Transverse colon (tissue), 4 donors: Measurements from ENCODE around the gene CAMK2D. TPM values are rescaled to one million over a fixed set of nuclear protein-coding genes. Genes with fewer than 3 reads are reported as not detected.

ENCODE experiments used
- DNase-seq: peaks from one replicate; pipeline ENCODE4 v3.0.0-alpha.2; 2019
- H3K27ac ChIP-seq, 4 donors: fragments of 200-600 bp; sonication (generic); 2 replicates each; pipeline ENCODE4 v1.5.1; 2016 to 2018; ENCODE audit warnings: inconsistent platforms in 4 of 4
- H3K27me3 ChIP-seq: fragments of 200-600 bp; sonication (generic); 2 replicates; pipeline ENCODE4 v1.5.1; 2017; ENCODE audit warnings: inconsistent platforms
- H3K36me3 ChIP-seq, 4 donors: fragments of 200-600 bp; sonication (generic); 2 replicates each; pipeline ENCODE4 v1.5.1; 2017 to 2019; ENCODE audit warnings: inconsistent platforms in 4 of 4
- H3K4me1 ChIP-seq, 4 donors: fragments of 200-600 bp; sonication (generic); 2 replicates each; pipeline ENCODE4 v1.5.1; 2017 to 2020; ENCODE audit warnings: inconsistent platforms in 4 of 4
- H3K4me3 ChIP-seq, 4 donors: fragments of 200-600 bp; sonication (generic); 1 replicate in 1 of 4; 2 replicates in 3 of 4; pipeline versions ENCODE4 v1.5.1 to v1.6.1; 2017 to 2019; ENCODE audit warnings: inconsistent platforms in 4 of 4
- H3K9me3 ChIP-seq, 2 donors: fragments of 200-600 bp; sonication (generic); 2 replicates each; pipeline ENCODE4 v1.5.1; 2017 to 2019; ENCODE audit warnings: inconsistent platforms in 2 of 2
- CTCF ChIP-seq, 5 experiments: fragments of 200-600 bp in 3 of 5; fragments of 450-650 bp in 2 of 5; sonication (generic) in 3 of 5; IDR thresholded peaks; 1 replicate in 2 of 5; 2 replicates in 3 of 5; pipeline ENCODE4 v1.5.1; 2016 to 2017; ENCODE audit warnings: antibody characterized with exemption in 5 of 5, inconsistent platforms in 3 of 5, mild to moderate bottlenecking in 2 of 5, moderate library complexity in 1 of 5
- EP300 ChIP-seq: sonication (generic); formaldehyde crosslinking; IDR thresholded peaks from one replicate; pipeline ENCODE4 v1.6.1; 2017; ENCODE audit warnings: antibody characterized with exemption, low read depth
- POLR2A ChIP-seq: fragments of 450-650 bp; IDR thresholded peaks from one replicate; pipeline ENCODE4 v1.6.1; 2016; ENCODE audit warnings: antibody characterized with exemption, mild to moderate bottlenecking, moderate library complexity
- POLR2AphosphoS5 ChIP-seq, 3 donors: sonication (generic); formaldehyde crosslinking; IDR thresholded peaks; one replicate each; pipeline ENCODE4 v1.6.1; 2016; ENCODE audit warnings: antibody characterized with exemption in 3 of 3
- WGBS, 2 donors: methylation state at CpG; one replicate each; pipeline ENCODE4 v1.1.5; 2018; ENCODE audit warnings: low coverage in 1 of 2; 5-methylcytosine and 5-hydroxymethylcytosine counted together
- in situ Hi-C, 4 donors: fragments of 200-750 bp; cut with MboI; loops; one replicate each; pipeline versions ENCODE4 v1.15.0 to v1.15.1; 2017; ENCODE audit warnings: low sequenced_read_pairs in 3 of 4, low pct_ligation_motif_present in 1 of 4, low pct_unique_long_range_greater_than_20kb in 1 of 4
- intact Hi-C: fragments of 100-400 bp; cut with DNase I; formaldehyde crosslinking; loops from one replicate; pipeline ENCODE4 v1.15.1; 2023; ENCODE audit warnings: low total_unique reads
- total RNA-seq, 4 donors: library from RNA; depleted of rRNA; stranded (reverse); fragments of >200 nt; gene quantifications; one replicate each; pipeline ENCODE4 v1.1.0, GENCODE V29; 2016

The CAMK2D gene
- total RNA-seq, 4 donors from 2014 or later = 54.5 to 107 (median 84.7) TPM

GRCh38 chr4:113675731-113676697 is 85.5 kb downstream of the CAMK2D start:
- no peaks in the 10 kb centered on the region for H3K9me3 ChIP-seq
- no peak overlapping the region for H3K4me3 ChIP-seq
- 88 to 92% methylated on average over 2 of the region's 2 CpGs for WGBS, 2 donors
- intact Hi-C loops (no loop called here), in situ Hi-C loops (loop anchor here in 1 of 4 donors (25.0 kb wide), 1 partner anchor 114 kb away; no protein-coding TSS in a partner anchor)
- H3K27ac ChIP-seq = no peak overlapping the region
- H3K27me3 ChIP-seq = no peaks in the 10 kb centered on the region
- TF ChIP-seq CTCF (IDR thresholded peaks at IDR 0.05) (no peak), POLR2AphosphoS5 (IDR thresholded peaks at IDR 0.05) (no peak), POLR2A (no peak), EP300 (no peak)
- peaks cover 0 to 39% (median 19%) of the 10 kb centered on the region in 4 donors for H3K4me1 ChIP-seq
- H3K36me3 ChIP-seq = no peaks in the 10 kb centered on the region
- no peak for DNase-seq

GRCh38 chr4:113674733-113675132 is 86.8 kb downstream of the CAMK2D start:
- WGBS, 2 donors = 19 to 54% methylated on average over 2 of the region's 2 CpGs

GRCh38 chr4:113674251-113674650 is 87.3 kb downstream of the CAMK2D start:
- Histone ChIP-seq H3K9me3 (no peaks in the 10 kb centered on the region), H3K27me3 (no peaks in the 10 kb centered on the region), H3K4me1 (peaks cover 0 to 39% (median 19%) of the 10 kb centered on the region in 4 donors), H3K4me3 (no peak overlapping the region), H3K27ac (no peak overlapping the region), H3K36me3 (no peaks in the 10 kb centered on the region)
- intact Hi-C loops (no loop called here), in situ Hi-C loops (no loop called here)
- no peak for TF ChIP-seq EP300
- TF ChIP-seq POLR2AphosphoS5 (IDR thresholded peaks at IDR 0.05) = no peak
- TF ChIP-seq CTCF (IDR thresholded peaks at IDR 0.05) = no peak
- peak; percentile 23 for DNase-seq
- WGBS, 2 donors = 87 to 100% methylated on average over 1 of the region's 1 CpG

More at GRCh38 chr4:113674733-113675132, 86.8 kb downstream of the CAMK2D start:
- H3K36me3 ChIP-seq = no peaks in the 10 kb centered on the region
- in situ Hi-C loops (loop anchor here in 1 of 4 donors (25.0 kb wide), 1 partner anchor 112 kb away; no protein-coding TSS in a partner anchor), intact Hi-C loops (no loop called here)
- no peak overlapping the region for H3K4me3 ChIP-seq
- H3K27me3 ChIP-seq = no peaks in the 10 kb centered on the region
- H3K9me3 ChIP-seq = no peaks in the 10 kb centered on the region
- no peak for DNase-seq
- TF ChIP-seq POLR2A (no peak), EP300 (no peak), POLR2AphosphoS5 (IDR thresholded peaks at IDR 0.05) (no peak)
- no peak overlapping the region for H3K27ac ChIP-seq
- peaks cover 0 to 39% (median 19%) of the 10 kb centered on the region in 4 donors for H3K4me1 ChIP-seq

GRCh38 chr4:113673450-113673849 is 88.1 kb downstream of the CAMK2D start:
- TF ChIP-seq EP300 (no peak), CTCF (IDR thresholded peaks at IDR 0.05) (no peak), POLR2AphosphoS5 (IDR thresholded peaks at IDR 0.05) (no peak), POLR2A (no peak)
- intact Hi-C loops (no loop called here), in situ Hi-C loops (no loop called here)
- 93 to 100% methylated on average over 1 to 2 of the region's 2 CpGs for WGBS, 2 donors
- peak; percentile 16 for DNase-seq
- no peaks in the 10 kb centered on the region for H3K27me3 ChIP-seq
- H3K4me1 ChIP-seq = peaks cover 0 to 39% (median 19%) of the 10 kb centered on the region in 4 donors
- H3K4me3 ChIP-seq = no peak overlapping the region
- H3K9me3 ChIP-seq = no peaks in the 10 kb centered on the region
- no peak overlapping the region for H3K27ac ChIP-seq
- no peaks in the 10 kb centered on the region for H3K36me3 ChIP-seq
